Esophagus mucosa (tissue), 1 donor: ENCODE results near the gene POLR2E. TPM values are rescaled to one million over a fixed set of nuclear protein-coding genes. Genes with fewer than 3 reads are reported as not detected.
"Not testable (repeated sequence)": the region's sequence is repeated elsewhere in the genome, so short reads cannot be mapped to it uniquely, and the experiment has no call there.

Experiments
- ATAC-seq: fragments of 200-7000 bp; cut with Tn5 transposase; one replicate; pipeline ENCODE4 v1.9.1; 2020
- total RNA-seq: library from RNA; stranded (reverse); gene quantifications from one replicate; pipeline ENCODE4 v1.2.4, GENCODE V29; 2023
- donor health status: DM: yes; HTN: yes; CAD: no.

POLR2E gene
- total RNA-seq: 139 TPM

DNA sequence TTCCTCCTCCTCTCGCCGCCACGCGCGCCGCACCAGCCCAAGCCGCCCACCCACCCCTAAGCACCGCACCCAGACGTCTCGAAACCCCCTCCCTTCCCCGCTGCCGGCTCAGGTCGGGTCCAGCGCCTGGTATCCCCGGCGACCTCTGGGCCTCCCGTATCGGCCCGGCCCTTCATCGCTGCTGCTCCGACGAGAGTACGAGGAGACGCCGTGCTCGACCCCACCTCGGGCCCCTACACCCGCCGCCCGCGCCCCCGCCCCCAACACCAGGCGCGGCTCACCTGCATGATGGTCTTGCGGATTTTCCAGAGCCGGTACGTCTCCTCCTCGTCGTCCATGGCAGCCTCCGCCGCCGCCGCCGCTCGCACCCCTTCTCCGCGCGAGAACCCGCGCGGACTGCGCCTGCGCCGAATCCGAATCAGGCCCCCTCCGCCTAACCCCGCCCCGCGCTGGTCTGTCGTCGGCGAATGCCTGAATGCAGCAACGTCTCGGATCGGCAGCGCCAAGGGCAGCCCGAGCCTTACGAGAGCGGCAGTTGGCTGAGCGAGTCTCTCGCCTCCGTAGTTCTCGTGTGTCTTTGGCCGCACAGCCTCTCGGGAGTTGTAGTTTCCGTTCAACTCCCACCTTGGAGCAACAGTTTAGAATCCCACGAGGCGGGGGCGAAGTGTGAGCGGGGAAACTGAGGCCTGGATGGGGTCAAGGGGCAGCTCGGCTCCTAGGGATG is at the start of gene POLR2E:
Gene POLR2E, minus strand, starts transcription at position 398 of the 724 bp plus-strand sequence. Its CDS starts 60 bp downstream, at position 338.
- peak; percentile 90 for ATAC-seq

DNA sequence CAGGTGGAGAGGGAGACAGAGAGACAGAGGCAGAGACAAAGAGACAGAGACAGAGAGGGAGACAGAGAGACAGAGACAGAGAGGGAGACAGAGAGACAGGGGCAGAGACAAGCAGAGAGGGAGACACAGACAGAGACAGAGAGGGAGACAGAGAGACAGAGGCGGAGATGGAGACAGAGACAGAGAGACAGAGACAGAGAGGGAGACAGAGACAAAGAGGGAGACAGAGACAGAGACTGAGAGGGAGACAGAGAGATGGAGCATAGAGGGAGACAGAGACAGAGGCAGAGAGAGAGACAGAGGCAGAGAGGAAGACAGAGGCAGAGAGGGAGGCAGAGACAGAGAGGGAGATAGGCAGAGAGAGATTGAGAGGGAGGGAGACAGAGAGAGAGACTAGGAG is 49.6 kb upstream of the POLR2E start:
- no peak for ATAC-seq

DNA sequence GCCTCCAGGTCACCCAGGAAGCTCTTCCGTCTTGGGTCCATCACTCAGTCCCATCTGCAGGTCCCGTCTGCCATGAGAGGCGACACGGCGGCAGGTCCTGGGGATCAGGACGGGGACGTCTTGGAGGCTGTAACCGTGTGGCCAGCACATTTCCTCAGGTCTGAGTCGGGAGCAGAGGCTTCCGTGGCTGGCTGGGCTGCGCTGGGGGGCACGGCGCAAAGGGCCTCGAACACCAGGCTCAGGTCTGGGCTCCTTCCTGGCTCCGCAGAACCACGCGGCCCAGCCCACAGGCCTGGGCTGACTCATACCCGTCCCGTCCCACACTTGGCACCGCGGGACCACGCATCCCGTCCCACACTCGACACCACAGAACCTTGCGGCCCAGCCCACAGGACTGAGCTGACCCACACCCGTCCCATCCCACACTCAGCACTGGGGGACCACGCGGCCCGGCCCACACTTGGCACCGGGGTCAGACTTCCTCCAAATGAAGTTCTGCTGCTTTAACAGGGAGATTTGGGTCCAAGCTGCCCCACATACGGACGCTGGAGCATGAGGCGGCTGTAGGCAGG is 48.7 kb upstream of the POLR2E start:
- ATAC-seq: no peak

DNA sequence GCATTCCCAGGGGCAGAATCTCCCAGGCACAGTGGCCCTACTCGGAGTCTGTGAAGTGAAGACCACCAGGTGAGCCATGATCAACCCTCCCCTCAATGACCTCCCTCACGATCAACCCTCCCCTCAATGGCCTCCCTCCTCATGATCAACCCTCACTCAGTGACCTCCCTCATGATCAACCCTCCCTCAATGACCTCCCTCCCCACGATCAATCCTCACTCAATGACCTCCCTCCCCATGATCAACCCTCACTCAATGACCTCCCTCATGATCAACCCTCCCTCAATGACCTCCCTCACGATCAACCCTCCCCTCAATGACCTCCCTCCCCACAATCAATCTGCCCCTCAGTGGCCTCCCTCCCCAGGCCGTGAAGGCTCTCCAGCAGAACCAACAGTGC is 46.8 kb upstream of the POLR2E start:
- ATAC-seq: peak; percentile 46

DNA sequence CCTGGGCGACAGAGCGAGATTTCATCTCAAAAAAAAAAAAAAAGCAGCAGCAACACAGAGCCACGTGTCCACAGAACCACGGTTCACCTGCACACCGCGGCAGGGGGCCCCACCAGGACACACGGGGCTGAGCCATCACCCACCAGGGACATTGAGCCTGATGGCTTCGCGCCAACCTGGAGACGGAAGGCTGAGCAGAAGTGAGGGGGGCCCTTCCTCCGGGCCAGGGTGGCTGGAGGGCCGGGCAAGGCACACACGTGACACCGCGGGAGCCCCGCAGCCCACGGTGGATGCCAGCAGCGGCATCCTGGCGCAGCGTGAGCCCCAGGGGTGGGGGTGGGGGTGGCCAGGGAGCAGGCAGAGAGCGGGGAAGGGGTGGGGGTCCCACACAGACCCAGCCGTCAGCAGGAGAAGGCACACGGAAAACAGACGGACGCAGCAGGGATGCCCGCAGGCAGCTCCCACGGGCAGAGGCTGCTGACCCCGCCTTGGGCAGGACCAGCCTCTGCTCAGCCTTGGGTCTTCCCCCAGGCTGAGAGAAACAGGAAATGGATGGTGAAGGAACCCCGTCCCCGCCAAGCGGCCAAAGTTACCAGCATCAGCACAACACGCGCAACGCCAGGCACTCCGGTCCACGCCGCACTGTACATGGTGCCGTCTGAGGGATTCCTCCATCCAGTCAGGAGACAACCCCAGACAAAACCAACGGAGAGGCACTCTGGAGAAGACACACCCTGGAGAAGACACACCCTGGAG is 45.3 kb upstream of the POLR2E start:
- ATAC-seq: no peak

DNA sequence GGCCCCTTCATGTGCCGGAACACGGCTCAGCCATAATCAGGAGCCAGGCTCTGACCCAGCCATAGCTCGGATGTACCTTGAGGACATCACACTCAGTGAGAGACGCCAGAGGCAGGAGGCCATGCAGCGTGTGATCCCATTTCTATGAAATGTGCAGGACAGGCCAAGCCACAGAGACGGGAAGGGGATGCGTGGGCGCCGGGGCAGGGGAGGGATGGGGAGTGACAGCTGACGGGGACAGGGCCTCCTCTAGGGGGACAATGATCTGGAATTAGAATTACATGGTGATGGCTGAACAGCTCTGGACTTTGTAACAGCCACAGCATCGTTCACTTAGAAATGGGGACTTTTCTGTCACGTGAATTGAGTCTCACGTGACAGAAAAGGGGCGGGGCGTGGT is 44.0 kb upstream of the POLR2E start:
- no peak for ATAC-seq

DNA sequence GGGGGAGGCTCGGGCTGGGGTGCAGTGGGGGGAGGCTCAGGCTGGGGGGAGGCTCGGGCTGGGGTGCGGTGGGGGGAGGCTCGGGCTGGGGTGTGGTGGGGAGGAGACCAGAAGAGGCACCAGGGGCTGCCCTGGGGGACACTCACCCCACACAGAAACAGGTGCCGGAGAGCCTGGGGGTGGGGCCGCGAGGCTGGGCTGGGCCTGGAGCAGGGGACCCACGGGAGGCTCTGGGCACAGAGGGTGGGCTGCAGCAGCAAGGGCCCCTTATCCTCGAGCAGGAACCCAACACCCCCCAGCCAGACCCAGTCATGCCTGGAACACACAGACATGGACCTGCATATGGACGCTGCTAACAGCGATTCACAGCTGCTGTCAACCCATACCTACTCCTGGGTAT is 42.9 kb upstream of the POLR2E start:
- no peak for ATAC-seq

DNA sequence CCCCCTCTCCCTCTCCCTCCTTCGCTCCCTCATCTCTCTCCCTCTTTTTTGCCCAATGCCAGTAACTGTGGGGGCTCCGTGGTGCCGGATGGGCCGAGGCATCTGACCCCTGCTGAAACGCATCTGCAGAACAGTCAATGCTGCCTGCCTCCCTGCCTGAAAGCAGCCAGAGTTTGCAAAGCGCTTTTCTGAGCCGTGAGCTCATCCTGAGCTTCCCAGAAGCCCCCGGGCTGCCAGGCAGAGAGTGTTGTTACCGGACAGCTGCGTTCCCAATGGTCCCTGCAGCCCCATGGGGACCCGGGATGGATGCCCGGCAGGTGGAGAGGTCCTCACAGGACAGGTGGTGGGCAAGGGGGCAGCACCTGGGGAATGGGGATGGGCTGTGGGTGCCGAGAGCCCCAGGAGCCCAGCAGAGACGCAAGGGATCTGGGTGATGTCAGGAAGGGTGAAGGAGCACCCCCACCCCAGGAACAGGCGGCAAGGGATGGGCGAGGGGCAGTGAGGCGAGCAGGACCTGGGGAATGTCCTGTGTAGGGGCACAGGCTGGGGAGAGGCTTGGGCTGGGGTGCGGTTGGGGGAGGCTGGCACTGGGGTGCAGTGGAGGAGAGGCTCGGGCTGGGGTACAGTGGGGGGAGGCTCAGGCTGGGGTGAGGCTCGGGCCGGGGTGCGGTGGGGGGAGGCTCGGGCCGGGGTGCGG is 41.6 kb upstream of the POLR2E start:
- no peak for ATAC-seq

DNA sequence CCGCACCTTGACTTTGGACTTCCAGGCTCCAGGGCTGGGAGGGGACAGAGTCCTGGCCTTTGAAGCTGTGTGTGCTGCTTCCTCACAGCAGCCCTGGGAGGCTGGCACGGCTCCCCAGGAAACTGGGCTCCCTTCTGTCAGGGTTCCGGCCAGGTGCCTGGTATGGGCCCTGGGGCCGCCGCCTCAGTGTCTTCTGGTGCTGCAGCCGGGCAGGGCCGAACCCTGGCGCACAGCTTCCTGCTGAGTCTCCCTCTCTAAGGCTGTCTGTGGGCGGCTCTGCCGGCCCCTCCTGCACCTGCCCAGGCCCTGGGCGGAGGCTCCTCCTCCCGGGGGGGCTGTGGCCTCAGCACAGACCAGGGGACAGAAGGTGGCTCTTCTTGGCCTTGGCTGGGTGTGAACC is 41.0 kb upstream of the POLR2E start:
- peak; percentile 17 for ATAC-seq

DNA sequence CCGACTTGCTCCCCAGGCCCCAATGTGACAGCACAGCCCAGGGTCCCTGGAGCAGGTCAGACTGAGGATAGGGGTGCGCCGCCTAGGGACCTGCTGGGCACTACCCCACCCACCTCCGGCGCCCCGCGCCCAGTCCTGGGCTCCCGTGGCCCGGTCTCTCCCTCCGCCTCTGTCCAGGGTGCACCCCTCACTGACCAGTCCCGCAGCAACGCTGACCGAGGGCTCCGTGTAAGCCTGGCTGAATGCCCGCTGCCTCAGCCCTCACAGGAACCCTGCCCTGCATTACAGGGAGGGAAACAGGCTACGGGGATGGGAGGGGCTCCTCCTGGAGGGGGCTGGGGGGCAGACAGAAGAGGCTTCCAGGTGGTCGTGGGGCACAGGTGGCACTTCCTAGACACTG is 40.3 kb upstream of the POLR2E start:
- no peak for ATAC-seq

DNA sequence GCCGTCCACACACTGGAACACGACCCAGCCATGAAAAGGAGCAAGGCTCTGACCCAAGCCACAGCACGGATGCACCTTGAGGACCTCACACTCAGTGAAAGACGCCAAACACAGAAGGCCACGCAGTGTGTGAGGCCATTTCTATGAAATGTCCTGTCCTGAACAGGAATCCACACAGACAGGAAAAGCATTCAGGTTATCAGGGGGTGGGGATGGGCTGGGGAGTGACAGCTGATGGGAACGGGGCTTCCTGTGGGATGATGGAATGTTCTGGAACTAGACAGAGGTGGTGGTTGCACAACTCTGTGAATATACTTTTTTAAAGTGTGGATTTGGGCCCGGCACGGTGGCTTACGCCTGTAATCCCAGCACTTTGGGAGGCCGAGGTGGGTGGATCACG is 39.3 kb upstream of the POLR2E start:
- ATAC-seq: peak; percentile 1

DNA sequence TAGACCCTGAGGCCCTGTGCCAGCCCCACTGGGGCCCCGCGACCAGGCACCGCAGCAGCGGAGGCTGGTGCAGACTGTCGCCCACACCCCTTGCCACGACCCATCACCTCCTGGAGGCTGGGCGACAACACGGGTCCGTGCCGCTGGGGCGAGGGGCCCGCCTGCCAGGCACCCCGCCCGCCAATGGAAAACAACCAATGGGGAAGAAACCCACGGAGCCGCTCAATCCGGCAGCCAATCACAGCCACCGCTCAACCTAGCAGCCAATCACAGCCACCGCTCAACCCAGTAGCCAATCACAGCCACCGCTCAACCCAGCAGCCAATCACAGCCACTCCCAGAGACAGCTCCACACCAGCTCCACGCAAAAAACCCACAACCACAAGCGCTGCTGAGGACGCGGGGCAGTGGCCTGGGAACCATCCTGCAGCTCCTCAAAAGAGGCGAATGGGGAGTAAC is 38.3 kb upstream of the POLR2E start:
- ATAC-seq: peak; percentile 19

DNA sequence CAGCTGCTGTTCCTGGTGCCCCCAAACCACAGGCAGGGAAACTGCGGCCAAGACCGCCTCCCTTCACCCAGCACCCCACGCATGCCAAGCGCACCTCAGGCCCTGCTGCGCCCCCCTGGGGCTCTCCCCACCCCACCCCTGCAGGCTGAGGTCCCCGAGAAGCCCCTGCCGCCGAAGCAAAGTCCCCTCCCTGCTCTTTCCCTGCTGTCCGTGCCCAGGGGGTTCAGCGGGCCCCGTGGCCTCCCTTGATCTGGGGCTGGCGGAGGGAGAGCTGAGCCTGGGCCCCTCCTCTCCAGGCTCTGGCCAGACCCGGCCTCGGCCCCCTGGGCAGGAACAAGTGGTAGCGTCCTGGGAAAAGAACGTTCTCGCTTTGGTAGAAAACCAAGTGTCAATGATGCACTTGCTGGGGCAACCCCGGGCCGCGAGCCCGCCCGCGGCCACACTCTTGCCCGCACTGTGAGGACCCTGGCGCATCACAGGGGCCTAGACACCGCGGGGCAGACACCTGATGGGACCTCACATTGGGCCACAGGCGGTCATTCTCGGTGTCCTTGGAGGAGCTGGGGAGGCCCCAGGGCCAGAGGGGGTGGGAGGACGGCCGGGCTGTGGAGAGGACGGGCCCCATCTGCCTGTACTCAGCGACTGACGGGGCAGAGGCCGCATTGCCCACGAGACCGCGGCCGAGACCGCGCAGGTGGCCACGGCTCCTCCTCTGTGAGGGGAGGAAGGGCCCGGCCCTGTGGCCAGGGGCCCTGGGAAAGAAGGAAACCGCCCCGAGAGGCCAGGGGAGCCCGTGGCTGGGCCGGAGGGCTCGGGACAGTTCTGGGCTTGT is 37.6 kb upstream of the POLR2E start:
- ATAC-seq: no peak

DNA sequence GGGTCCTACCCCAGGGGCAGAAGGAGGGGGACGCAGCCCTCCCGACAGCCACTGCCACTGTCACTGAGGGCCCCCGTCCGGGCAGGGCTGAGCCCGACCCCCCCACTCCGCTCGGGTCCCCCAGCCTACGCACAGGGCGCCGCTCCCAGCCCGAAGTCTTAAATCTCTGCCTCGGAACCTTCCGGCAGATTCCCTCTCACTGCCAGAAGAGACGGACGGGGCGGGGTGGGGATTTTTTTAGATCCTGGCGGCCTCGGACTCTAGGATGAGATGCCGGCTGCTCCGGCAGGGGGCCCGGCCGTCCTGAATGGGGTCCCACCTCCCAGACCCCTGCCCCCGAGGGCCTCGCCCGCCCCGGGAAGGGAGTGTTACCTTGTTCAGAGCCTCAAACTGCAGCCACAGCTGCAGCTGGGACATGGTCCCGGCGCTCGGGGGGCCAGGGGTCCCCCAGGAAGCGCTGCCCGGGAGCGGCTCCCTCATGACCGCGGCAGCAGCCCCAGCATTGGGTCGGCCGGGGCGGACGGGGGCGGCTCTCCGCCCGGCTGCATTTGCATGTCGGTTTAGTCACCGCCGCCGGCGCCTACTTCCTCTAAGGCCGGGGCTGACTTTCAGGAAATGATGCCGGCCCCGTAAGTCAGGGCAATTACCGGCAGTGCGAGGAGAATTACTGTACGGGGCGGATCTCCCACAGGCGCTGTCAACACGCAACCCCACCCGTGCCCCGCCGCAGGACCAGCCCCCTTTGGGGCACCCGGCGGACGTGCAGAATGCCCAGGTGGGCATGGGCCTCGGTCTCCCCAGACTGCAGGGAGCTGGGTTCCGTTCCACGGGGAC is 36.8 kb upstream of the POLR2E start:
- ATAC-seq: peak; percentile 66

DNA sequence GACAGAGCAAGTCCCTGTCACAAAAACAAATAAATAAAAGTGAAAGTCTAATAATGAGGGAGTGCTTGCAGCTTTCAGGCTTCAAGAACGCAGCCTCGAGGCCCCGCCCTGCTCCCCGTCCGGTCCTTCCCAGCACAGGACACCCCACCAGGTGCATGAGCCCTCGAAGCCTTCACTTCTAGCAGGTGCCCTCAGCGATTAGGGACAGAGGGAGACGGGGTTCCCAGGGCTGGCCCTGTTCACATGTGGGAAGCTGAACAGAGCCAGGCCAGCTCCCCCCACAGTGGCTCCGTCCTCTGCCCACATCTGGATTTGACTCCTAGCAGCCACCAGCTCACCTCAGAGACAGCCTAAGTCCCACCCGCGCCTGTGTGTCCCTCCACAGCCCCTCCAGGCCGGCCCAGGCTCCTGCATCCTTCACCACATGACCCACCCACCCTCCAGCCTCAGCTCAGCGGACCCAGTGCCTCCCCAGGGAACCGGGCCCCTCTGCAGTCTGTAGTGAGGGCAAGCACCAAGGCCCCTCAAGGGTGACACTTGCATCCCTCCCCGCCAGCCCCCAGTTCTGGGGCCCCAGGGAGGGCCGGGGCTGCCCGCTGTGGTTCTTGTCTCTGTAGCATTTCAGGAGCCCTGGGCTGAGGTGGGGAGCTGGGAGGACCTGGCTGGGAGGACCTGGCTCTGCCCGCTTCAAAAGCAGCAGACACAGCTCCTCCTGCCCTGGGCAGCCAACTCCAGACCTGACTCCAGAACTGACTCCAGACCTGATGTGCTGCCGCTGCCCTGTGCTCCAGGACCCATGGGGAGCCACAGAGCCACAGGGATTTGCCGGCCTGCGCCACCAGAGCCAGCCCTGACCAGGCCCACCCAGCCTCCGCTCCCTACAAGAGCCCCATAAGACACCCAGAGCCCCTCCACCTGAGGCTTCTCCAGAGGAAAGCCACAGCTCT is 35.9 kb upstream of the POLR2E start:
- ATAC-seq: peak; percentile 9

DNA sequence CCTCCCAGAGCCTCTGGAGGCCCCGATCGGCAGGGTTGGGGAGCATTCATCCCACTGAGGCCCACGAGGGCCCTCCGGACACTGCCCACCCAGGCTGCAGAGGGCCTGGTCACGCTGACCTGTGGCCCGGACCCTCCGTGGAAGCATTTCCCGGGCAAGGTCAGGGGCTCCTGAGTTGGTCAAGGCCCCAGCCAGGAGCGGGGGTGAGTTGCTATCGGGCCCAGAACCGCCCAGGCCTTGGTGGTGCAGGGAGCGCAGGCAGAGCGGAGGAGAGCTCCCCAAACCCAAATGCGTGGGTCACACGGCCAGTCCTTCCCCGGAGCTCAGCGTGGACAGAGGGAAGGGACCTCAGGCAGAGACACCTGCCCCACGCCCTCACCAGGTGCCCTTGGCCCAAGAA is 34.4 kb upstream of the POLR2E start:
- ATAC-seq: no peak

DNA sequence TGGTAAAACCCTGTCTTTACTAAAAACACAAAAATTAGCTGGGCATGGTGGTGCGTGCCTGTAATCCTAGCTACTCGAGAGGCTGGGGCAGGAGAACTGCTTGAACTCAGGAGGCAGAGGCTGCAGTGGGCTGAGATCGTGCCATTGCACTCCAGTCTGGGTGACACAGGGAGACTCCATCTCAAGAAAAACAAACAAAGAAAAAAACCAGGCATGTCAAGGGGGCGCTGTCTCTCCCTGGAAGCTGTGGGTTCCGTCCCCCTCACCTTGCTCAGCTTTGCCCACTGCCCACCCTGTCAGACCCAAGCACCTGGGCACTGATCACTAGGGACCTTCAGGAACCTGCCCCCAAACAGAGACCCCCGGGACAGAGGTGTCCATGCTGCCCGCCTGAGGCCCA is 33.9 kb upstream of the POLR2E start:
- ATAC-seq: not testable (repeated sequence)

DNA sequence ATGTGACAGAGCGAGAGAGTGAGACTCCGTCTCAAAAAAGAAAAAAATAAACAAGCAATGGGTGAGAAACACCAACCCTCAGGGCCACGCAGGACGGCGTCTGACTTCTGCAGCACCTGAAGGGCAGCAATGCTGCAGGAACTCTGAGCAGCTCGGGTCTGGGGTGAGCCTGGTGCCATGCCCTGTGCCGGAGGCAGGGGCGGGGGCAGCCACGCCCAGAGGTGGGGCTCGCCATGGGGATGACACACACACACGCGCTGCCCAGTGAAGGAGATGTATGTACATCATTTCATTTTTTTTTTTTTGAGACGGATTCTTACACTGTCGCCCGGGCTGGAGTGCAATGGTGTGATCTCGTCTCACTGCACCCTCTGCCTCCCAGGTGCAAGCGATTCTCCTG is 32.9 kb upstream of the POLR2E start:
- ATAC-seq: peak; percentile 76

DNA sequence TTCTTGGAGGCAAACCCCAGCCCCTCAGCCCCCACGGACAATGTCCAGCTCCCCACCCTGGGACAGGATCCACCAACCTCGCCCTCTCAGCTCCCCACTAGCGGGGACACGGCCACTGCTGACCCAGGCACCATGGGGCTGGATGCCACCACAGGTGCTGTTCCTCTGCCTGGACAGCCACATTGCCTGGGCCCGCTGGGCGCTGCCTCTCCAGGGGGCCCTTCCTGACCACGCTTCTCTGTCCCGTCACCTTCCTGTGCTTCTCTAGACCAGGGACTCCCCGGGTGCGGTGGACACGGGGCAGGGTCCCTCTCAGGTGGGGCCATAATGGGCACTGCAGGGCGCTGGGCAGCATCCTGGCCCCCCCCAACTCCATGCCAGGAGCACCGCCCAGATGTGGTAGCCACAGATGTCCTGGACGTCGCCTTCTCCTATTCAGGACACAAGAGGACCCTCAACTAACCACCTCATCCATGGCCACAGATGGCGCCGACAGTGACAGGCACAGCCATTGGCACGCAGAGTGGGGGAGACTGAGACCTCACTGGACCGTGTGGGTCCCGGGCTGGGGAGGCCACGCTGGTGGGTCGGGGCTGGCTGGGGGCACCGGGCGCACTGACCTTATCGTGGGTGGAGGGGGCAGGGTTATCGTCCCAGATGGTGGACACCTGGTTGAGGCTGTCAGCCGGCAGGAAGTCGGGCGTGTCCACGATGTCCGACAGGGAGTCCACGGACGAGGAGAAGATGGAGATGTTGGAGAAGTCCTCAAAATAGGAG is 32.0 kb upstream of the POLR2E start:
- no peak for ATAC-seq
